KMS-11 (cell line): ENCODE data around the gene DNASE2.

Experiments
- H2AFZ ChIP-seq: fragments of 200-600 bp; sonication (generic); 2 replicates; pipeline ENCODE4 v1.6.1; 2016; ENCODE audit warnings: antibody characterized with exemption, mixed run types, low read depth
- H3K27ac ChIP-seq: fragments of 200-600 bp; sonication (generic); 2 replicates; pipeline ENCODE4 v1.6.1; 2016; ENCODE audit warnings: mild to moderate bottlenecking, mixed run types
- H3K27me3 ChIP-seq: fragments of 200-600 bp; sonication (generic); 2 replicates; pipeline ENCODE4 v1.6.1; 2017; ENCODE audit warnings: mild to moderate bottlenecking, low read depth, mixed run types, moderate library complexity; ENCODE audit not compliant: insufficient read depth
- H3K36me3 ChIP-seq: fragments of 200-600 bp; sonication (generic); 2 replicates; pipeline ENCODE4 v1.6.1; 2017; ENCODE audit warnings: mild to moderate bottlenecking, mixed run types; ENCODE audit not compliant: insufficient read depth
- H3K4me1 ChIP-seq: fragments of 200-600 bp; sonication (generic); 2 replicates; pipeline ENCODE4 v1.6.1; 2016; ENCODE audit warnings: mild to moderate bottlenecking, low read depth, mixed run types; ENCODE audit not compliant: poor library complexity, severe bottlenecking
- H3K4me2 ChIP-seq: fragments of 200-600 bp; sonication (generic); 2 replicates; pipeline ENCODE4 v1.7.0; 2016; ENCODE audit warnings: mild to moderate bottlenecking, mixed run types
- H3K4me3 ChIP-seq: fragments of 200-600 bp; sonication (generic); IDR thresholded peaks from 2 replicates; pipeline ENCODE4 v1.6.1; 2017; ENCODE audit warnings: low read depth, low read length, mixed read lengths; ENCODE audit not compliant: insufficient read depth
- H3K79me2 ChIP-seq: fragments of 200-600 bp; sonication (generic); 2 replicates; pipeline ENCODE4 v1.6.1; 2016; ENCODE audit warnings: low read depth, mixed run types; ENCODE audit not compliant: insufficient read depth
- H3K9ac ChIP-seq: fragments of 200-600 bp; sonication (generic); 2 replicates; pipeline ENCODE4 v1.6.1; 2016; ENCODE audit warnings: mild to moderate bottlenecking, mixed run types
- H4K20me1 ChIP-seq: fragments of 200-600 bp; sonication (generic); 2 replicates; pipeline ENCODE4 v1.6.1; 2016; ENCODE audit warnings: mild to moderate bottlenecking, mixed run types; ENCODE audit not compliant: insufficient read depth
- CTCF ChIP-seq: fragments of 200-600 bp; sonication (generic); conservative IDR thresholded peaks from 2 replicates; pipeline ENCODE4 v1.6.1; 2017; ENCODE audit warnings: low read depth, mild to moderate bottlenecking, antibody characterized with exemption, low read length, moderate library complexity, mixed read lengths

DNASE2 gene

GRCh38 chr19:12884926-12885748, 3.9 kb upstream of the DNASE2 start:
- H3K27ac ChIP-seq, result peak overlapping the region; percentile 46; the same call in 1 of the 2 replicates
- no peaks in the 10 kb centered on the region for H3K36me3 ChIP-seq
- peak overlapping the region; percentile 73 for H3K4me2 ChIP-seq
- TF ChIP-seq CTCF, result peak; percentile 74
- H4K20me1 ChIP-seq, result no peaks in the 10 kb centered on the region
- H3K4me1 ChIP-seq, result peaks cover 22% of the 10 kb centered on the region
- peak overlapping the region; percentile 69; the same call in 1 of the 2 replicates for H3K9ac ChIP-seq
- peak overlapping the region; percentile 98 for H2AFZ ChIP-seq
- no peaks in the 10 kb centered on the region for H3K27me3 ChIP-seq
- H3K4me3 ChIP-seq, result no peak overlapping the region
- H3K79me2 ChIP-seq, result no peaks in the 10 kb centered on the region

GRCh38 chr19:12884627-12884925, 3.3 kb upstream of the DNASE2 start:
- H3K4me2 ChIP-seq, result peak overlapping the region; percentile 73; the same call in 1 of the 2 replicates
- H3K9ac ChIP-seq, result no peak overlapping the region
- TF ChIP-seq CTCF, result no peak
- no peaks in the 10 kb centered on the region for H3K27me3 ChIP-seq
- H3K4me3 ChIP-seq, result no peak overlapping the region
- H3K79me2 ChIP-seq, result no peaks in the 10 kb centered on the region
- H3K27ac ChIP-seq, result no peak overlapping the region
- H3K4me1 ChIP-seq, result peaks cover 16% of the 10 kb centered on the region
- H2AFZ ChIP-seq, result peak overlapping the region; percentile 98
- H4K20me1 ChIP-seq, result no peaks in the 10 kb centered on the region
- no peaks in the 10 kb centered on the region for H3K36me3 ChIP-seq

- no peak overlapping the region for H3K4me3 ChIP-seq
- no peaks in the 10 kb centered on the region for H4K20me1 ChIP-seq
- TF ChIP-seq CTCF, result no peak
- H3K79me2 ChIP-seq, result no peaks in the 10 kb centered on the region
- H3K4me2 ChIP-seq, result no peak overlapping the region
- H2AFZ ChIP-seq, result no peak overlapping the region
- H3K4me1 ChIP-seq, result peaks cover 15% of the 10 kb centered on the region
- H3K27ac ChIP-seq, result no peak overlapping the region
- no peak overlapping the region for H3K9ac ChIP-seq
- no peaks in the 10 kb centered on the region for H3K36me3 ChIP-seq
- H3K27me3 ChIP-seq, result no peaks in the 10 kb centered on the region
Measured at GRCh38 chr19:12884202-12884601, 3.0 kb upstream of the DNASE2 start.

- Histone ChIP-seq H3K36me3 (no peaks in the 10 kb centered on the region), H3K4me2 (no peak overlapping the region), H4K20me1 (no peaks in the 10 kb centered on the region), H3K4me1 (peaks cover 15% of the 10 kb centered on the region), H3K4me3 (no peak overlapping the region), H3K27ac (no peak overlapping the region), H3K9ac (no peak overlapping the region), H3K27me3 (no peaks in the 10 kb centered on the region), H2AFZ (no peak overlapping the region), H3K79me2 (no peaks in the 10 kb centered on the region)
- TF ChIP-seq CTCF, result no peak
Measured at GRCh38 chr19:12882589-12882988, 1.3 kb upstream of the DNASE2 start.
